Epithelial cell of proximal tubule (primary cell): ENCODE measurements around the gene ADRA1B. TPM values are rescaled to one million over a fixed set of nuclear protein-coding genes. Genes with fewer than 3 reads are reported as not detected.

Experiments used
- DNase-seq: peaks from one replicate; pipeline ENCODE4 v3.0.0-alpha.2; 2011; ENCODE audit warnings: low read depth
- H3K4me3 ChIP-seq: 2 replicates; pipeline ENCODE4 v1.5.1; 2011; ENCODE audit warnings: low read depth, mild to moderate bottlenecking, low read length
- CTCF ChIP-seq: conservative IDR thresholded peaks from 2 replicates; pipeline ENCODE4 v1.5.1; 2012; ENCODE audit warnings: low read depth, mild to moderate bottlenecking, low read length
- total RNA-seq: library from RNA; depleted of rRNA; stranded (reverse); fragments of >200 nt; gene quantifications from 2 replicates; pipeline ENCODE4 v1.2.3, GENCODE V29; 2015

The ADRA1B gene
- total RNA-seq, 1 donor from 2014 or later, result 4.0 TPM

- no peak overlapping the region for H3K4me3 ChIP-seq
- TF ChIP-seq CTCF, result no peak
- DNase-seq, result no peak
Observed at GRCh38 chr5:159880676-159881075, 35.6 kb upstream of the ADRA1B start.

GRCh38 chr5:159881967-159882366 lies 34.3 kb upstream of the ADRA1B start:
- no peak for DNase-seq
- TF ChIP-seq CTCF, result no peak
- no peak overlapping the region for H3K4me3 ChIP-seq

DNA sequence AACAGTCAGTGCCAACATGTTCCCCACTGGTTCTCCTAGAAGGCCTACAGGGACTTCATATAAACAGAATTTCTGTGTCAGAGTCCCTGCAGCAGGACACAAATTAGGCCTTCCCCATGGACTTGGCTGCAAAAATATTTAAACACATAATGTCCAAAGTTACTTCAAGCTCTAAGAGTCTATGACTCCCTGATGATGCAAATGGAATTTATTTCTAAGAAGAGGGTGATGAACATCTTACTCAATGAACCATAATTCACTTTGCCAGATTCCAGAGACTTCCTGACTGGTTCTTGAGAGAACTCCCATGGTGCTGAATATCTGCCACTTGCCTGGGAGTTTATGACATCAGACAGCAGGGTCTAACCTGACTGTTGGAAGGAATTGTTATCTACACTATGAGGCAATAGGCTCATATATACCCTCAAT lies 32.7 kb upstream of the ADRA1B start:
- no peak for TF ChIP-seq CTCF
- no peak for DNase-seq
- H3K4me3 ChIP-seq, result no peak overlapping the region

DNA sequence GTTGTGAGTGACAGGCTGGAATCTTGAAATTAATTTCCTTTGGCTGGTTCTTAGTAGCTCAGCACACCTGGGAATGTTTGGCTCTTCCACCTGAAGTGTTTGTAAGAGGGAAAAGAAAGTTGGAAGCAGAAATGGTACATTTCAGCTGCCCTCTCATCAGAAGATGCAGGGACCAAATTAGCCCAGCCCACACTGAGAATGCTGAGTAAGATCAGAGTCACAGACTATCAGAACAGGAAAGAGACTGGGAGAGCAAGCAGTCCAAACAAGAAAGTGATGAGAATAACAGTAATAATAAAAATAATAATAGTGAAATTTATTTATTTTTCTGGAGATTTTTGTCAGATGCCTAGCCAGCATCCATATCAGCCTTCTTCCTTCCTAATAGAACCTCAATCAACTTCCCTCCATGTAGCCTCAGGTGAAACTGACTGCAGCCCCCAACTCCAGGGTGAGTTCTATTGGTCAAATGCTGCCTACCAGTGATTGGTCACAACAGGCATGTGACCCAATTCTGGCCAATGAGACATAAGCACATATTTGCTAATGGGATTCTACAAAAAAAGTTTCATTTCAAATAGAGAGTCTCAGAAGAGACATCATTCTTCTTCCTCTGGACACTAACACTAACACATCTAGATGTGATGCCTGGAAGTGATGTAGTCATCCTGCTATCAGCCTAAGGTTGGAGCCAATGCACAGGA lies 31.2 kb upstream of the ADRA1B start:
- no peak for DNase-seq
- H3K4me3 ChIP-seq, result no peak overlapping the region
- TF ChIP-seq CTCF, result no peak

DNA sequence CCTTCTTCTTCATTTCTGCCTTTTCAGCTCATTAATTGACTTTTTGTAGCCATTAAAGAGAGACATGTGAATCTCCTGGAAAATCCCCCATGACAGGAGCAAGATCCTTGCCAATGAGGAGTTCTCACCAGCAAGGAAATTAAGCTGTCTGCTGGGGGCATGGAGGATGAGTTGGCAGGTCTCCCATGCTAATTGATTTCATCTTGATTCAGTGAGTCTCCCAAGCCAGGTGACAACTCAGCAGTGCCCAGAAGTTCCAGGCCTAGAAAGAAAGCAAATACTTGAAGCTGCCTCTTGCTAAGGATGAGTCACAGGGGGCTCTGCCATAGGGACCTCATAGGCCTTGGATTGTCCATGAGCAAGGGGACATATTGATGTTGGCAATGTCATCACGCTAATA lies 30.0 kb upstream of the ADRA1B start:
- no peak for TF ChIP-seq CTCF
- no peak for DNase-seq
- H3K4me3 ChIP-seq, result no peak overlapping the region

GRCh38 chr5:159887050-159887449 lies 29.2 kb upstream of the ADRA1B start:
- no peak for DNase-seq
- no peak overlapping the region for H3K4me3 ChIP-seq
- TF ChIP-seq CTCF, result no peak

DNA sequence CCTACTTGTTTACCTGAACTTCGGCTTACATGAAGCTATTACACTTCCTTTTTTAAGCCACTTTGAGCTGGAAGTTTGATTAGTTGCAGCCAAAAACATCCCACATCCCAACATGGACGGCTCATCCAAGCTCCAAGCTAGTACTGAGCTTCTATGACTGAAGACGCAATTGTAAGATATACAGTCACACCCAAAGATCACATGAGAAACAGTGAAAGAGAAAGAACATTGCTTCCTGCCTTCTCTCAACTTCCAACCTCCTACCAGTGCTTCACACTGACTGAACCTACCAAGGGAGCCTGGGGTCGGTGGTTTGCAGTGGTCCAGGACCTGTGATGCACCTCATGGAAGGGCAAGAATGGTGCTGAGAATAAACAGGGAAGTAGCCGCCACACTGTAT lies 27.4 kb upstream of the ADRA1B start:
- DNase-seq, result no peak
- no peak for TF ChIP-seq CTCF
- no peak overlapping the region for H3K4me3 ChIP-seq
